ENCODE results near the gene CTXN1. TPM values are rescaled to one million over a fixed set of nuclear protein-coding genes. Genes with fewer than 3 reads are reported as not detected.

CTXN1 gene
- total and polyA plus RNA-seq, 2 of the 4 experiments (the other 2 are of a cell fraction): 0.36 to 7.4 TPM

DNA sequence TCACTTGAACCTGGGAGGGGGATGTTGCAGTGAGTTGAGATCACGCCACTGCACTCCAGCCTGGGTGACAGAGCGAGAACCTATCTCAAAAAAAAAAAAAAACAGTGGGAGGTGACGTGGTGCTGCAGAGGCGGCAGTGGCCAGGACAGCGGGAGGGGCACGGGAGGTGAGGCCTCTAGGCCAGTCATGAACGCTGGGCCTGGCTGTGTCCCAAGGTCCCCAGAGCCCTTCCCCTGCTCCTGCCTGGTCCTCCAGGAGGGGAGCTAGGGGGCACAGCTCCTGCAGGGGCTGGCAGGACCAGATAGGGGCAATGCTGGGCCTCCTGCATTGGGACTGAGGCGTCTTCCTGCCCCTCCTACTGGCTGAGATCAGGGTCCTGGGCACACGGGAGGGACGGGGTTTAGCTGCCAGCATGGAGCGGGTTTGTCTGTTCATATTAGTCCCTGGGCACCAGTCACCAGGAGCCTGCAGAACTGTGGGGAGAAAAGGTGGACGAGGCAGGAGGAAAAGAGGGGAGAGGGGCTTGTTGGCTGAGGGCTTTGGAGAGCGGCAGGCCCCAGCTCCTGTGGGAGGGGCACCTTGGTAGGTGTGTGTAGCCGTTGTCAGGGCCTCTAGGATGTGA lies 17.7 kb downstream of the CTXN1 start:
- peaks cover 4% of the 10 kb centered on the region; the same call in 1 of the 2 replicates for H3K9me1 ChIP-seq (ENCODE audit: insufficient read depth, low read length)
- peaks cover 50% of the 10 kb centered on the region for H4K20me1 ChIP-seq (ENCODE audit: insufficient read depth, low read length)
- no peak overlapping the region for H3K4ac ChIP-seq (ENCODE audit: low read depth, low read length)
- no peak overlapping the region for H3K9ac ChIP-seq (ENCODE audit: low read depth, low read length)
- H3K18ac ChIP-seq (ENCODE audit: low read depth, low read length): no peak overlapping the region
- H2AK5ac ChIP-seq (ENCODE audit: low read depth, low read length): no peak overlapping the region
- TF ChIP-seq FOS (IDR thresholded peaks at IDR 0.05; ENCODE audit: low read depth, low read length) (no peak), POLR2A (IDR thresholded peaks at IDR 0.05; ENCODE audit: low read depth, low read length) (no peak), RCOR1 (IDR thresholded peaks at IDR 0.05; ENCODE audit: insufficient replicate concordance, low read length) (no peak)
- H2BK15ac ChIP-seq (ENCODE audit: low read depth, low read length): no peak overlapping the region
- no peak overlapping the region for H2BK20ac ChIP-seq (ENCODE audit: low read depth, low read length)
- POLR2A ChIA-PET (ENCODE audit: unreplicated experiment): interaction anchor here (1.2 kb wide), 1 partner anchor 12 kb away, joined by 4 read pairs; the partner anchor contains the start of gene SNAPC2
- intact Hi-C loops (cut with micrococcal nuclease): no loop called here
- BruUV-seq (replicated peaks): no TSS peak
- in situ Hi-C loops (cut with MboI; ENCODE audit: low sequenced_read_pairs): no loop called here
- H3K23ac ChIP-seq (ENCODE audit: low read depth, low read length): no peak overlapping the region
- H2BK120ac ChIP-seq (ENCODE audit: low read depth, low read length): no peak overlapping the region
- peaks cover 9 to 39% of the 10 kb centered on the region in 2 experiments; a peak in 3 of 4 replicates for H3K79me1 ChIP-seq (ENCODE audit: low read depth in 1 of 2, low read length in 2 of 2)
- no peak for DNase-seq
- no peaks in the 10 kb centered on the region for H3K27me3 ChIP-seq (ENCODE audit: control insufficient read depth, insufficient read depth, low read length)
- no peak overlapping the region for H3K14ac ChIP-seq (replicated peaks; ENCODE audit: low read depth, low read length)
- no peak overlapping the region for H3K27ac ChIP-seq (ENCODE audit: insufficient read depth, low read length)
- H2AFZ ChIP-seq (replicated peaks; ENCODE audit: low read length, poor library complexity): no peak overlapping the region
- no peak overlapping the region for H4K8ac ChIP-seq (ENCODE audit: low read depth in 2 of 2, low read length in 2 of 2)
- peaks cover 34% of the 10 kb centered on the region for H3K36me3 ChIP-seq (ENCODE audit: control insufficient read depth, insufficient read depth, low read length)
- CTCF ChIA-PET: no interaction called here
- no peak overlapping the region for H4K5ac ChIP-seq (ENCODE audit: low read depth, low read length)
- H3K4me2 ChIP-seq (ENCODE audit: low read depth, low read length): no peak overlapping the region
- no peak overlapping the region for H4K91ac ChIP-seq (ENCODE audit: insufficient read depth, low read depth, low read length)
- peak overlapping the region; percentile 28 for H2AK9ac ChIP-seq (replicated peaks; ENCODE audit: low read depth, low read length, poor library complexity)
- no peak overlapping the region for H3K56ac ChIP-seq (ENCODE audit: extremely low read depth, insufficient read depth, low read length)
- WGBS, 2 experiments (ENCODE audit: extremely low coverage in 2 of 2, insufficient read length in 1 of 2): 67% methylated on average over 4 of the region's 14 CpGs; no CpG with 5 or more reads in 1 of the 2 experiments
- H3K4me3 ChIP-seq (ENCODE audit: insufficient read depth, low read depth, low read length): no peak overlapping the region
- no peak overlapping the region for H2BK5ac ChIP-seq (ENCODE audit: low read depth, low read length, poor library complexity, severe bottlenecking)
- no peaks in the 10 kb centered on the region for H3K9me3 ChIP-seq (ENCODE audit: control insufficient read depth, insufficient read depth, low read length)
- no peak for ATAC-seq (ENCODE audit: low read depth)
- dilution Hi-C loops (cut with HindIII; ENCODE audit: low sequenced_read_pairs, unreplicated experiment): no loop called here
- H3K4me1 ChIP-seq (ENCODE audit: control insufficient read depth, insufficient read depth, low read length): peaks cover 6% of the 10 kb centered on the region

Data from IMR-90 (cell line).